Right lobe of liver (tissue), 6 donors: ENCODE results near the gene AHSP. TPM values are rescaled to one million over a fixed set of nuclear protein-coding genes. Genes with fewer than 3 reads are reported as not detected.

Experiments
- ATAC-seq, 4 donors: fragments of 200-7000 bp; cut with Tn5 transposase; one replicate each; pipeline ENCODE4 v1.9.1; 2020; ENCODE audit warnings: mild to moderate bottlenecking in 4 of 4, moderate library complexity in 4 of 4
- DNase-seq, 3 donors: peaks; one replicate each; pipeline ENCODE4 v3.0.0-alpha.2; 2020
- H3K27ac ChIP-seq, 3 donors: fragments of 200-600 bp; one replicate each; pipeline ENCODE4 v1.8.0; 2022
- H3K27me3 ChIP-seq, 2 donors: fragments of 200-600 bp; one replicate each; pipeline ENCODE4 v1.8.0; 2022
- H3K36me3 ChIP-seq, 4 donors: fragments of 200-600 bp; sonication (generic) in 1 of 4; one replicate each; pipeline versions ENCODE4 v1.5.1 to v1.8.0; 2017 to 2022; ENCODE audit warnings: control low read depth in 1 of 4
- H3K4me1 ChIP-seq, 4 donors: fragments of 200-600 bp; sonication (generic) in 1 of 4; one replicate each; pipeline versions ENCODE4 v1.5.1 to v1.8.0; 2017 to 2022; ENCODE audit warnings: control low read depth in 1 of 4
- H3K4me3 ChIP-seq, 3 donors: fragments of 200-600 bp; one replicate each; pipeline ENCODE4 v1.8.0; 2022
- H3K9me3 ChIP-seq, 4 donors: fragments of 200-600 bp; sonication (generic) in 1 of 4; one replicate each; pipeline versions ENCODE4 v1.5.1 to v1.8.0; 2017 to 2022; ENCODE audit warnings: control low read depth in 1 of 4
- POLR2A ChIP-seq: fragments of 450-650 bp; IDR thresholded peaks from one replicate; pipeline ENCODE4 v1.6.1; 2017; ENCODE audit warnings: antibody characterized with exemption, mild to moderate bottlenecking
- WGBS: methylation state at CpG from one replicate; pipeline ENCODE4 v1.1.6; 2018; ENCODE audit warnings: low coverage, low lambda C conversion rate; ENCODE audit not compliant: insufficient coverage; ENCODE audit errors: missing lambda C conversion rate; 5-methylcytosine and 5-hydroxymethylcytosine counted together
- intact Hi-C, 2 donors: fragments of 100-400 bp; cut with DNase I; formaldehyde crosslinking; loops; one replicate each; pipeline versions ENCODE4 v1.11.2 to v1.14.1; 2022
- total RNA-seq, 6 experiments: library from RNA; depleted of rRNA in 2 of 6; stranded (reverse); fragments of >200 nt in 2 of 6; fragmentation: NEBNext Ultra II Directional in 3 of 6; extraction: Animal tissue kit (Norgen Biotek cat#: 25700) in 3 of 6; gene quantifications; one replicate each; pipeline versions ENCODE4 v1.1.0 to v1.2.4, GENCODE V29; 2016 to 2023
- TF ChIP-seq, protein P1 (sequence below), 4 donors: fragments of 200-600 bp in 3 of 4; fragments of 450-650 bp in 1 of 4; IDR thresholded peaks; one replicate each; pipeline versions ENCODE4 v1.5.1 to v1.8.0; 2016 to 2022; ENCODE audit warnings: antibody characterized with exemption in 4 of 4, mild to moderate bottlenecking in 2 of 4
- donor health status: DM: no; HTN: yes; CAD: no.
- donor health status: DM: no; HTN: no; CAD: no.
- donor health status: DM: no; HTN: no; CAD: no.
- donor health status: DM: no; HTN: yes; CAD: no.
- donor health status: DM: no; HTN: yes; CAD: no.

The AHSP gene
- total RNA-seq, 6 experiments from 2014 or later: 0.95 to 7.3 (median 3.0) TPM; not detected in 2

DNA sequence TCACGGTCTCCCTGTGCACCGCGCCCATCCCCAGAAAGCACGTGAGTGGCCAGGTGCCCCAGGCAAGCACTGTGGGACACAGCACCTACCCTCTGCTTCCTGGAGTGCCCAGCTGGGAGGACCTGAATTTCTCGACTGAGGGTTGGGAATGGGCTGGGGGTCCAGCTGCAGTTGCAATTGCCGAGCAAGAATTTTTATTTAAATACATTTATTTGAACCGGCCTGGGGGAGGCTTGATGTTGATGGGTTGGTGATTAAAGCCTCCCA, 38.5 kb upstream of the AHSP start:
- peaks cover 0 to 15% (median 2%) of the 10 kb centered on the region in 4 donors for H3K4me1 ChIP-seq
- DNase-seq: peak in 1 of 3 donors; percentile 48
- no peak overlapping the region for H3K27ac ChIP-seq
- no peak for ATAC-seq
- H3K27me3 ChIP-seq: no peaks in the 10 kb centered on the region
- H3K36me3 ChIP-seq: peaks cover 0 to 21% (median 9%) of the 10 kb centered on the region in 4 donors
- no peak overlapping the region for H3K4me3 ChIP-seq
- no peaks in the 10 kb centered on the region for H3K9me3 ChIP-seq
- no peak for TF ChIP-seq POLR2A
- TF ChIP-seq, protein P1, sequence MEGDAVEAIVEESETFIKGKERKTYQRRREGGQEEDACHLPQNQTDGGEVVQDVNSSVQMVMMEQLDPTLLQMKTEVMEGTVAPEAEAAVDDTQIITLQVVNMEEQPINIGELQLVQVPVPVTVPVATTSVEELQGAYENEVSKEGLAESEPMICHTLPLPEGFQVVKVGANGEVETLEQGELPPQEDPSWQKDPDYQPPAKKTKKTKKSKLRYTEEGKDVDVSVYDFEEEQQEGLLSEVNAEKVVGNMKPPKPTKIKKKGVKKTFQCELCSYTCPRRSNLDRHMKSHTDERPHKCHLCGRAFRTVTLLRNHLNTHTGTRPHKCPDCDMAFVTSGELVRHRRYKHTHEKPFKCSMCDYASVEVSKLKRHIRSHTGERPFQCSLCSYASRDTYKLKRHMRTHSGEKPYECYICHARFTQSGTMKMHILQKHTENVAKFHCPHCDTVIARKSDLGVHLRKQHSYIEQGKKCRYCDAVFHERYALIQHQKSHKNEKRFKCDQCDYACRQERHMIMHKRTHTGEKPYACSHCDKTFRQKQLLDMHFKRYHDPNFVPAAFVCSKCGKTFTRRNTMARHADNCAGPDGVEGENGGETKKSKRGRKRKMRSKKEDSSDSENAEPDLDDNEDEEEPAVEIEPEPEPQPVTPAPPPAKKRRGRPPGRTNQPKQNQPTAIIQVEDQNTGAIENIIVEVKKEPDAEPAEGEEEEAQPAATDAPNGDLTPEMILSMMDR (IDR thresholded peaks at IDR 0.05): no peak
- 87% methylated on average over 5 of the region's 7 CpGs for WGBS
- intact Hi-C loops: no loop called here

DNA sequence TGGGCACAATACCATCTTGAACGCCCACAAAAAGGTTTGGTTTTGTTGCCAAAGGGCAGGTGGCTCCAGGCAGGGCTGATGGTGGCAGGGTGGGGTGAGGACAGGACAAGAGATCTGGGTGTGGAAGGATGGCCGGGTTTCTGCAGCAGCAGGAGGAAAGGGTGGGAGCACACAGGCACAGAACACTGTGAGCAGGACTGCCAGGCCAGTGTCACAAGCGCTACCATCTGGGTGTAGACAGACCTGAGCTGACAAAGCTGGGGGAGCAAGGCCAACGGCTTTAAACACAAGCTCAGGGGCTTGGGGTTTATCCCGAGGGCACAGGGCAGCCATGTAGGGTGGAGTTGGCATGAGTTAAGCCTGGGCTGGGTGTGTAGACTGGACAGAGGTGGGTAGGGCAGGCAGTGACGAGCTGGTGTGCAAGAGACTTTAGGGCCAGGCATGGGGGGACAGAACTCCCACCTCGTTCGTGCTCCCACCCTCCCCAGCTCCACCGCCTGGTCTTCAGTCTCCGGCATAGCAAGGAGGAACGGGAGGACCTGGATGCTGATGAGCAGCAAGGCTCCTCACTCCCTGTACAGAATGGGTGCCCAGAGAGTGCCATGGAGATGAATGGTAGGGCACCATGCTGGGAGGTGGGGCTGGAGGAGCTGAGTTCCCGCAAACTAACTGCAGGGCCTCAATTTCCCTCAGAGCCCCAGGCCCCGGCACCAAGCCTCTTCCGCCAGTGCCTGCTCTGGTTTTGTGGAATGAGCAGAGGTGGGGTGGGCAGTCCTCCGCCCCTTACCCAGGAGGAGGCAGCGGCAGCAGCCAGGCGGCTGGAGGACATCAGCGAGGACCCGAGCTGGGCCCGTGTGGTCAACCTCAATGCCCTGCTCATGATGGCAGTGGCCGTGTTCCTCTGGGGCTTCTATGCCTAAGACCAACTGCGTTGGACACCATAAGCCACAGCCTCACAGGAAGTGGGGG, 37.8 kb upstream of the AHSP start:
- ATAC-seq (no peak), DNase-seq (peak in 1 of 3 donors; percentile 28)
- Histone ChIP-seq H3K27me3 (no peaks in the 10 kb centered on the region), H3K9me3 (no peaks in the 10 kb centered on the region), H3K4me1 (peaks cover 0 to 15% (median 2%) of the 10 kb centered on the region in 4 donors), H3K27ac (no peak overlapping the region), H3K4me3 (no peak overlapping the region), H3K36me3 (peaks cover 0 to 27% (median 9%) of the 10 kb centered on the region in 4 donors)
- TF ChIP-seq, protein P1 (IDR thresholded peaks at IDR 0.05): no peak
- TF ChIP-seq POLR2A: no peak
- intact Hi-C loops: no loop called here
- WGBS: 82% methylated on average over 2 of the region's 22 CpGs

DNA sequence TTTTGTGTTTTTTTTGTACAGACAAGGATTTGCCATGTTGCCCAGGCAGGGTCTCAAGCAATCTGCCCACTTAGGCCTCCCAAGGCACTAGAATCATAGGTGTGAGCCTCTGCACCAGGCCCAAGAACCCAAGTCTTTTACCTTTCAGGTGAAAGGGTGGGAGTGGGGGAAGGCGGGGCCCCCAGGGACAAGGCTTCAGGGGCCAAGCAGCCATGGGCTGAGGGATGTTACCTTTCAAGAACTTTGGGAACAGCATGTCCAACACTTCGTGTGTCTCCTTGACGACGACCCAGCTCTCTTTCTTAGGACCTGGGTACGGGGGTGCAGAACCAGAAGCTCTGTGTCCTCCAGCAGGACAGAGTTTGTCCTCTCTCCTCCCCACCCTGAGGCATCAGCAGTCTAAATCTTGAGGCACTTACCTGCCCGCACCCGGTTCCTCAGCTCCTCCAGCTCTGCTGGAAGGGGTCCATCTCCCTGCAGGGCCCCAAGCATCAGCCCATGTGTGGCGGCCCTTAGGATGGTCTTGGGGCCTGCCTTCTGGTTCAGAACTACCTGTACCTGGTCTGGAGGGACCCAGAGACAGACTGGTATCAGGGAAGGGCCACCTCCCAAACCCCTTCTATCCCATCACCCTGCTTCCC, 35.8 kb upstream of the AHSP start:
- H3K27ac ChIP-seq: no peak overlapping the region
- H3K4me1 ChIP-seq: peaks cover 0 to 15% (median 2%) of the 10 kb centered on the region in 4 donors
- 92% methylated on average over 4 of the region's 8 CpGs for WGBS
- H3K4me3 ChIP-seq: no peak overlapping the region
- no peak for TF ChIP-seq POLR2A
- ATAC-seq (no peak), DNase-seq (peak in 1 of 3 donors; percentile 24)
- intact Hi-C loops: no loop called here
- H3K36me3 ChIP-seq: peaks cover 0 to 35% (median 9%) of the 10 kb centered on the region in 4 donors
- H3K27me3 ChIP-seq: no peaks in the 10 kb centered on the region
- H3K9me3 ChIP-seq: no peaks in the 10 kb centered on the region

DNA sequence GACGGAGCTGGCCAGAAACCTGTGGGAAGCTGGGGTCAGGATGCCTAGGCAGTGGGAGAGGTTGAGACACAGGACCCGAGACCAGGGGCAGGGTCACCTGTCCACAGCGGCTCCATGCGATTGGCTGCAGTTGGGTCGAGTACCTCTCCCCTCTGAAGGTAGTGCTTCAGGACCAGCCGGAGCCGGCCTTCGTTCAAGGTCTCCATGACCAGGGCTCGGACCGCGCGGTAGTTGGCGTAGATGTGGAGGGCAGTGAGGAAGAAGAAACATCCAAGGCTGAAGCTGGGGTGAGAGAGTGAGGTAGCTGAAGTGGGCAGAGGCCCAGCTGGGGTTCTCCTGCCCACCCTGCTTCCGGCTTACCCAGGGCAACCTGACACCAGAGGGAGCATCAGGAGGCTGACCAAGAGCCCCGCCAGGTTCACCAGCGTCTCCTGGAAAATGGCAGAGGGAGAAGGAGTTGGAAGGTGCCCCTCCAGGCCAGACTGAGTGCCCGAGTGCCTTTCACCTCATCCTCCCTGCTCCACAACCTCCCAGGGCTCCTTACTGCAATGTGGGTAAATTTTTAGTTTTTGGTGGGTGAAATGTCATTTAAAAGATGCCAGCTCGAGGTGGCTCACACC, 34.1 kb upstream of the AHSP start:
- intact Hi-C loops: no loop called here

More for the DNA sequence above, 34.1 kb upstream of the AHSP start:
- Histone ChIP-seq H3K9me3 (no peaks in the 10 kb centered on the region), H3K27me3 (no peaks in the 10 kb centered on the region), H3K27ac (no peak overlapping the region), H3K4me1 (peaks cover 0 to 3% (median 0%) of the 10 kb centered on the region in 4 donors), H3K4me3 (no peak overlapping the region), H3K36me3 (peaks cover 0 to 48% (median 9%) of the 10 kb centered on the region in 4 donors)
- DNase-seq (peak in 1 of 3 donors; percentile 50), ATAC-seq (no peak)
- TF ChIP-seq POLR2A: no peak
- TF ChIP-seq, protein P1 (IDR thresholded peaks at IDR 0.05): no peak
- 92% methylated on average over 3 of the region's 18 CpGs for WGBS
